IMR-90 (cell line): Measurements from ENCODE around the gene MATN3. TPM values are rescaled to one million over a fixed set of nuclear protein-coding genes. Genes with fewer than 3 reads are reported as not detected.

ENCODE experiments used
- ATAC-seq: fragments of 200-7000 bp; cut with Tn5 transposase; 2 replicates; pipeline ENCODE4 v1.9.1; 2020; ENCODE audit warnings: low read depth, mild to moderate bottlenecking, moderate library complexity
- BruUV-seq: library from RNA; stranded (reverse); fragments of 400-500 nt; replicated peaks from 2 replicates; lab custom pipeline; 2021; lab: Mats Ljungman, UMichigan
- CTCF ChIA-PET: fragments of 300-600 bp; formaldehyde crosslinking; extraction: SDS; loops from one replicate; lab custom pipeline; 2021; ENCODE audit warnings: antibody characterized with exemption; lab: Yijun Ruan, JAX
- POLR2A ChIA-PET: fragments of 300-600 bp; sonication (Branson Sonifier 250); formaldehyde crosslinking; loops from one replicate; lab custom pipeline; 2022; ENCODE audit warnings: antibody characterized with exemption; ENCODE audit not compliant: unreplicated experiment; lab: Charles Lee
- DNase-seq: peaks from one replicate; pipeline ENCODE4 v3.0.0; 2013
- H2AFZ ChIP-seq: replicated peaks from 2 replicates; pipeline ENCODE3; 2013; ENCODE audit warnings: low read length, mild to moderate bottlenecking; ENCODE audit not compliant: poor library complexity
- H2AK5ac ChIP-seq: 2 replicates; pipeline ENCODE4 v1.6.1; 2013; ENCODE audit warnings: low read depth, low read length, inconsistent platforms
- H2AK9ac ChIP-seq: replicated peaks from 2 replicates; pipeline ENCODE3; 2013; ENCODE audit warnings: mild to moderate bottlenecking, low read depth, low read length, moderate library complexity; ENCODE audit not compliant: poor library complexity
- H2BK120ac ChIP-seq: 2 replicates; pipeline ENCODE4 v1.6.1; 2013; ENCODE audit warnings: low read depth, low read length, inconsistent platforms
- H2BK15ac ChIP-seq: 3 replicates; pipeline ENCODE4 v1.6.1; 2013; ENCODE audit warnings: low read depth, low read length, inconsistent platforms
- H2BK20ac ChIP-seq: 2 replicates; pipeline ENCODE4 v1.6.1; 2013; ENCODE audit warnings: low read depth, mild to moderate bottlenecking, inconsistent platforms, low read length, moderate library complexity
- H2BK5ac ChIP-seq: 2 replicates; pipeline ENCODE4 v1.6.1; 2013; ENCODE audit warnings: mild to moderate bottlenecking, low read depth, low read length, inconsistent platforms; ENCODE audit not compliant: poor library complexity, severe bottlenecking
- H3K14ac ChIP-seq: replicated peaks from 2 replicates; pipeline ENCODE4 v1.6.1; 2013; ENCODE audit warnings: low read depth, low read length, inconsistent platforms
- H3K18ac ChIP-seq: 2 replicates; pipeline ENCODE4 v1.6.1; 2013; ENCODE audit warnings: low read depth, low read length, control low read depth
- H3K23ac ChIP-seq: 2 replicates; pipeline ENCODE4 v1.6.1; 2013; ENCODE audit warnings: low read depth, low read length, inconsistent platforms
- H3K27ac ChIP-seq: 2 replicates; pipeline ENCODE4 v1.5.1; 2013; ENCODE audit warnings: mild to moderate bottlenecking, control low read depth, low read length; ENCODE audit not compliant: insufficient read depth
- H3K27me3 ChIP-seq: 2 replicates; pipeline ENCODE4 v1.6.1; 2013; ENCODE audit warnings: low read length; ENCODE audit not compliant: control insufficient read depth, insufficient read depth
- H3K36me3 ChIP-seq: 2 replicates; pipeline ENCODE4 v1.6.1; 2013; ENCODE audit warnings: low read length, mixed read lengths; ENCODE audit not compliant: control insufficient read depth, insufficient read depth
- H3K4ac ChIP-seq: 2 replicates; pipeline ENCODE4 v1.6.1; 2013; ENCODE audit warnings: low read depth, low read length, inconsistent platforms
- H3K4me1 ChIP-seq: 2 replicates; pipeline ENCODE4 v1.6.1; 2013; ENCODE audit warnings: low read length, mixed read lengths; ENCODE audit not compliant: control insufficient read depth, insufficient read depth
- H3K4me2 ChIP-seq: 2 replicates; pipeline ENCODE4 v1.6.1; 2013; ENCODE audit warnings: low read depth, mild to moderate bottlenecking, control low read depth, low read length, moderate library complexity
- H3K4me3 ChIP-seq: 2 replicates; pipeline ENCODE4 v1.5.1; 2013; ENCODE audit warnings: low read depth, mild to moderate bottlenecking, control low read depth, low read length, moderate library complexity; ENCODE audit not compliant: insufficient read depth
- H3K56ac ChIP-seq: 2 replicates; pipeline ENCODE4 v1.6.1; 2013; ENCODE audit warnings: low read length, inconsistent platforms; ENCODE audit not compliant: insufficient read depth; ENCODE audit errors: extremely low read depth
- H3K79me1 ChIP-seq, 2 experiments: 2 replicates each; pipeline ENCODE4 v1.6.1; 2013; ENCODE audit warnings: low read length in 2 of 2, inconsistent platforms in 1 of 2, low read depth in 1 of 2
- H3K9ac ChIP-seq: 2 replicates; pipeline ENCODE4 v1.6.1; 2013; ENCODE audit warnings: low read depth, low read length, control low read depth
- H3K9me1 ChIP-seq: 2 replicates; pipeline ENCODE4 v1.6.1; 2013; ENCODE audit warnings: low read length, inconsistent platforms; ENCODE audit not compliant: insufficient read depth
- H3K9me3 ChIP-seq: 2 replicates; pipeline ENCODE4 v1.6.1; 2013; ENCODE audit warnings: low read length; ENCODE audit not compliant: control insufficient read depth, insufficient read depth
- H4K20me1 ChIP-seq: 2 replicates; pipeline ENCODE4 v1.6.1; 2013; ENCODE audit warnings: low read length, inconsistent platforms; ENCODE audit not compliant: insufficient read depth
- H4K5ac ChIP-seq: 2 replicates; pipeline ENCODE4 v1.6.1; 2013; ENCODE audit warnings: mild to moderate bottlenecking, low read depth, low read length, control low read depth
- H4K8ac ChIP-seq, 2 experiments: 2 replicates each; pipeline ENCODE4 v1.6.1; 2013; ENCODE audit warnings: low read depth in 2 of 2, low read length in 2 of 2, control low read depth in 1 of 2, inconsistent platforms in 1 of 2
- H4K91ac ChIP-seq: 2 replicates; pipeline ENCODE4 v1.6.1; 2013; ENCODE audit warnings: low read depth, low read length, inconsistent platforms; ENCODE audit not compliant: insufficient read depth
- CEBPB ChIP-seq: IDR thresholded peaks from 2 replicates; pipeline ENCODE4 v1.6.1; 2012; ENCODE audit warnings: low read depth, low read length, improper control_type of control experiment
- FOS ChIP-seq: fragments of 150-350 bp; IDR thresholded peaks from 2 replicates; pipeline ENCODE4 v1.6.1; 2016; ENCODE audit warnings: low read depth, low read length
- POLR2A ChIP-seq: IDR thresholded peaks from 2 replicates; pipeline ENCODE4 v1.6.1; 2012; ENCODE audit warnings: mild to moderate bottlenecking, low read depth, low read length
- WGBS, 2 experiments: methylation state at CpG; one replicate each; pipeline versions ENCODE4 v1.1.5 to v1.1.7; 2013; ENCODE audit warnings: missing lambda C conversion rate in 2 of 2; ENCODE audit not compliant: insufficient read length in 1 of 2; ENCODE audit errors: extremely low coverage in 2 of 2; 5-methylcytosine and 5-hydroxymethylcytosine counted together
- dilution Hi-C: fragments of 300-500 bp; cut with HindIII; formaldehyde crosslinking; loops from one replicate; pipeline ENCODE4 v1.14.3; 2018; ENCODE audit warnings: low sequenced_read_pairs; ENCODE audit not compliant: unreplicated experiment
- in situ Hi-C: fragments of 300-500 bp; cut with MboI; formaldehyde crosslinking; loops from 3 replicates; pipeline ENCODE4 v1.14.3; 2019; ENCODE audit warnings: low sequenced_read_pairs, inconsistent platforms, mixed read lengths
- intact Hi-C: fragments of 100-400 bp; cut with micrococcal nuclease; formaldehyde crosslinking; loops from 2 replicates; pipeline ENCODE4 v1.10.0; 2022
- polyA plus RNA-seq, 3 experiments: library from polyadenylated mRNA; depleted of rRNA; stranded (reverse); fragments of >200 nt; gene quantifications; 2 replicates each; pipeline ENCODE4 v1.2.3, GENCODE V29; 2012; ENCODE audit warnings: low replicate concordance in 1 of 3
- total RNA-seq: library from RNA; depleted of rRNA; stranded (reverse); fragments of >200 nt; gene quantifications from 2 replicates; pipeline ENCODE4 v1.2.3, GENCODE V29; 2012

The MATN3 gene
- total and polyA plus RNA-seq, 2 of the 4 experiments (the other 2 are of a cell fraction): 0.90 to 3.0 TPM

GRCh38 chr2:19989342-19989666, 23.2 kb downstream of the MATN3 start:
- H3K9ac ChIP-seq: peak overlapping the region; percentile 61
- no CpG with 5 or more reads among the region's 8 CpGs for WGBS, 2 experiments

More at GRCh38 chr2:19989342-19989666, 23.2 kb downstream of the MATN3 start:
- no peak overlapping the region for H2BK20ac ChIP-seq
- H4K5ac ChIP-seq: peak overlapping the region; percentile 53; the same call in 1 of the 2 replicates
- H3K27ac ChIP-seq: peak overlapping the region; percentile 51; the same call in 1 of the 2 replicates
- H3K9me3 ChIP-seq: no peaks in the 10 kb centered on the region
- H3K4me1 ChIP-seq: peaks cover 2% of the 10 kb centered on the region; the same call in 1 of the 2 replicates
- H4K20me1 ChIP-seq: no peaks in the 10 kb centered on the region
- peak overlapping the region; percentile 38 for H2AK9ac ChIP-seq
- peaks cover 3% of the 10 kb centered on the region; the same call in 1 of the 2 replicates for H3K36me3 ChIP-seq
- TF ChIP-seq FOS (no peak), CEBPB (0 out of 2 replicates have a peak, but pooled peaks have one; percentile 34), POLR2A (no peak)
- H4K91ac ChIP-seq: peak overlapping the region; percentile 34; the same call in 1 of the 2 replicates
- peak overlapping the region; percentile 69 to 92; a peak in 3 of 4 replicates for H4K8ac ChIP-seq
- no peak overlapping the region for H2BK15ac ChIP-seq
- H3K56ac ChIP-seq: peak overlapping the region; percentile 63
- intact Hi-C loops (no loop called here), dilution Hi-C loops (no loop called here), in situ Hi-C loops (no loop called here)
- ChIA-PET POLR2A (interaction anchor here (1.0 kb wide), 1 partner anchor 16 kb away, joined by 3 read pairs; no protein-coding TSS in a partner anchor), CTCF (interaction anchor here (0.6 kb wide), 1 partner anchor 1635 kb away, joined by 3 read pairs; no protein-coding TSS in a partner anchor)
- peak overlapping the region; percentile 95 for H3K4me3 ChIP-seq
- peak overlapping the region; percentile 80 for H3K4me2 ChIP-seq
- ATAC-seq (no peak; the same call in 1 of the 2 replicates), DNase-seq (no peak)
- peaks cover 8 to 29% of the 10 kb centered on the region in 2 experiments for H3K79me1 ChIP-seq
- H3K23ac ChIP-seq: peak overlapping the region; percentile 74
- no peaks in the 10 kb centered on the region for H3K27me3 ChIP-seq
- peak overlapping the region; percentile 21; the same call in 1 of the 2 replicates for H2BK120ac ChIP-seq
- H3K14ac ChIP-seq: peak overlapping the region; percentile 75
- H3K18ac ChIP-seq: no peak overlapping the region
- no peaks in the 10 kb centered on the region for H3K9me1 ChIP-seq
- no TSS peak for BruUV-seq
- 0 out of 2 replicates have a peak overlapping the region, but pooled peaks have one; percentile 1 for H2AK5ac ChIP-seq
- peak overlapping the region; percentile 97 for H2AFZ ChIP-seq
- peak overlapping the region; percentile 28 for H2BK5ac ChIP-seq
- H3K4ac ChIP-seq: peak overlapping the region; percentile 67
